Measurements from ENCODE around the gene SGSM1.

DNA sequence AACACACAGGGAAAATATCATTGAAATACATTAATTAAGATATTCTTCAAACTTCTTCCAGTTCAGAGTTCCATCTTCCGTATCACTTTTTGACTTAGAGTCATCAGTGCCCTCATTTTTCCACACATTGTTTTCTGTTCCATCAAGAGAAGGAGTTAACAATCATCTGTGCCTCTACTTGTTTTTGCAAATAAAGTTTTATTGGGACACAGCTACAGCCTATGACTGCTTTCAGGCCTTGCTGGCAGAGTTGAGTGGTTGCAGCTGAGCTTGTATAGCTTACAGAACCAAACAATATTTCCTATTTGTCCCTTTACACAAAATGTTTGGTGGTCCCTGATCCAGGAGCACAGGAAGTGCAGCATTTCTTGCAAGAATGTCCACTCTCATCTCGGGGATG lies 51.6 kb downstream of the SGSM1 start:
- TF ChIP-seq, protein P1, sequence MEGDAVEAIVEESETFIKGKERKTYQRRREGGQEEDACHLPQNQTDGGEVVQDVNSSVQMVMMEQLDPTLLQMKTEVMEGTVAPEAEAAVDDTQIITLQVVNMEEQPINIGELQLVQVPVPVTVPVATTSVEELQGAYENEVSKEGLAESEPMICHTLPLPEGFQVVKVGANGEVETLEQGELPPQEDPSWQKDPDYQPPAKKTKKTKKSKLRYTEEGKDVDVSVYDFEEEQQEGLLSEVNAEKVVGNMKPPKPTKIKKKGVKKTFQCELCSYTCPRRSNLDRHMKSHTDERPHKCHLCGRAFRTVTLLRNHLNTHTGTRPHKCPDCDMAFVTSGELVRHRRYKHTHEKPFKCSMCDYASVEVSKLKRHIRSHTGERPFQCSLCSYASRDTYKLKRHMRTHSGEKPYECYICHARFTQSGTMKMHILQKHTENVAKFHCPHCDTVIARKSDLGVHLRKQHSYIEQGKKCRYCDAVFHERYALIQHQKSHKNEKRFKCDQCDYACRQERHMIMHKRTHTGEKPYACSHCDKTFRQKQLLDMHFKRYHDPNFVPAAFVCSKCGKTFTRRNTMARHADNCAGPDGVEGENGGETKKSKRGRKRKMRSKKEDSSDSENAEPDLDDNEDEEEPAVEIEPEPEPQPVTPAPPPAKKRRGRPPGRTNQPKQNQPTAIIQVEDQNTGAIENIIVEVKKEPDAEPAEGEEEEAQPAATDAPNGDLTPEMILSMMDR (IDR thresholded peaks at IDR 0.05): no peak
- TF ChIP-seq POLR2A (IDR thresholded peaks at IDR 0.05): no peak

Measured in breast epithelium (tissue), 3 donors.